K562 (cell line): Measurements from ENCODE around the gene LGALS3BP. TPM values are rescaled to one million over a fixed set of nuclear protein-coding genes. Genes with fewer than 3 reads are reported as not detected.

Experiments
- ATAC-seq: fragments of 200-7000 bp; cut with Tn5 transposase; 3 replicates; pipeline ENCODE4 v1.9.1; 2020; ENCODE audit warnings: moderate library complexity
- BruUV-seq: library from RNA; stranded (reverse); fragments of 400-500 nt; replicated peaks from 2 replicates; lab custom pipeline; 2021; lab: Mats Ljungman, UMichigan
- CTCF ChIA-PET: fragments of 300-600 bp; formaldehyde crosslinking; extraction: SDS; loops from one replicate; lab custom pipeline; 2021; ENCODE audit warnings: low intra/inter-chr PET ratio; lab: Yijun Ruan, JAX
- POLR2A ChIA-PET: fragments of 300-600, 350-650 bp; sonication (Branson Sonifier 250); formaldehyde crosslinking; extraction: SDS; loops from one replicate; lab custom pipeline; 2021; ENCODE audit warnings: antibody characterized with exemption, inconsistent platforms; lab: Yijun Ruan, JAX
- DNase-seq, 4 experiments: peaks; one replicate each; pipeline versions ENCODE4 v3.0.0 to v3.0.0-alpha.2; 2011 to 2018; ENCODE audit warnings: low spot score in 3 of 4, mixed read lengths in 3 of 4; ENCODE audit errors: extremely low read depth in 1 of 4
- FAIRE-seq: peaks from 2 replicates; lab custom pipeline; 2011; peaks lifted over from hg19 to GRCh38; lab: Jason Lieb, UNC
- H2AFZ ChIP-seq: 2 replicates; pipeline ENCODE4 v1.6.0; 2011; ENCODE audit warnings: low read depth, low read length, control low read depth, inconsistent platforms
- H3K27ac ChIP-seq: fragments of 200-600 bp; 3 replicates; pipeline ENCODE4 v1.8.0; 2011; ENCODE audit warnings: low read depth, mild to moderate bottlenecking, control low read depth, inconsistent platforms, low read length, moderate library complexity, mixed read lengths; ENCODE audit errors: extremely low read depth
- H3K27me3 ChIP-seq, 2 experiments: fragments of 300-600 bp in 1 of 2; 2 replicates in 1 of 2; 3 replicates in 1 of 2; pipeline versions ENCODE4 v1.6.0 to v1.8.0; 2011; ENCODE audit warnings: inconsistent platforms in 2 of 2, low read length in 2 of 2, mild to moderate bottlenecking in 1 of 2, mixed read lengths in 1 of 2, moderate library complexity in 1 of 2; ENCODE audit not compliant: control insufficient read depth in 2 of 2, insufficient read depth in 2 of 2
- H3K36me3 ChIP-seq: fragments of 300-600 bp; 3 replicates; pipeline ENCODE4 v1.8.0; 2011; ENCODE audit warnings: mild to moderate bottlenecking, low read length, inconsistent platforms; ENCODE audit not compliant: control insufficient read depth, insufficient read depth
- H3K4me1 ChIP-seq, 2 experiments: fragments of 200-600 bp in 1 of 2; replicated peaks in 1 of 2; 2 replicates in 1 of 2; 3 replicates in 1 of 2; pipeline versions ENCODE4 v1.5.1 to v1.8.0; 2011; ENCODE audit warnings: inconsistent platforms in 2 of 2, low read length in 2 of 2, mild to moderate bottlenecking in 1 of 2, mixed read lengths in 1 of 2, moderate library complexity in 1 of 2; ENCODE audit not compliant: control insufficient read depth in 2 of 2, insufficient read depth in 2 of 2
- H3K4me2 ChIP-seq: 2 replicates; pipeline ENCODE4 v1.6.1; 2011; ENCODE audit warnings: low read length, control low read depth, inconsistent platforms, mixed read lengths; ENCODE audit not compliant: insufficient read depth
- H3K4me3 ChIP-seq: fragments of 200-600 bp; sonication (generic), shearing (Covaris generic); 2 replicates; pipeline ENCODE4 v1.5.1; 2016; ENCODE audit warnings: control low read depth, inconsistent platforms
- H3K79me2 ChIP-seq: fragments of 200-600 bp; 3 replicates; pipeline ENCODE4 v1.8.0; 2011; ENCODE audit warnings: low read length, inconsistent platforms; ENCODE audit not compliant: control insufficient read depth, insufficient read depth
- H3K9ac ChIP-seq, 2 experiments: 2 replicates each; pipeline versions ENCODE4 v1.6.0 to v1.6.1; 2011; ENCODE audit warnings: low read depth in 2 of 2, low read length in 2 of 2, control low read depth in 1 of 2, inconsistent platforms in 1 of 2, mild to moderate bottlenecking in 1 of 2, mixed read lengths in 1 of 2; ENCODE audit not compliant: insufficient read depth in 1 of 2
- H3K9me1 ChIP-seq: one replicate; pipeline ENCODE4 v1.6.0; 2011; ENCODE audit warnings: inconsistent platforms, mild to moderate bottlenecking, low read length, moderate library complexity; ENCODE audit not compliant: control insufficient read depth, insufficient read depth
- H3K9me3 ChIP-seq: replicated peaks from 2 replicates; pipeline ENCODE4 v1.5.1; 2011; ENCODE audit warnings: low read depth, low read length, inconsistent platforms; ENCODE audit not compliant: control insufficient read depth, insufficient read depth
- H4K20me1 ChIP-seq: replicated peaks from 2 replicates; pipeline ENCODE4 v1.6.1; 2011; ENCODE audit warnings: low read length, inconsistent platforms, mixed read lengths; ENCODE audit not compliant: control insufficient read depth, insufficient read depth
- CTBP1 ChIP-seq: fragments of 450-650 bp; IDR thresholded peaks from 2 replicates; pipeline ENCODE4 v1.6.1; 2016; ENCODE audit warnings: borderline replicate concordance
- ETV1 ChIP-seq: fragments of 450-650 bp; conservative IDR thresholded peaks from 2 replicates; pipeline ENCODE4 v1.6.1; 2016; ENCODE audit warnings: missing genetic modification characterization, control low read depth, low read depth, missing compliant biosample characterization
- FIP1L1 ChIP-seq: fragments of 200-400 bp; formaldehyde crosslinking; IDR thresholded peaks from 2 replicates; pipeline ENCODE4 v1.6.1; 2018; ENCODE audit warnings: mild to moderate bottlenecking, low read depth, low read length; ENCODE audit not compliant: poor library complexity, severe bottlenecking
- GABPB1 ChIP-seq: sonication (generic); formaldehyde crosslinking; IDR thresholded peaks from 2 replicates; pipeline ENCODE4 v1.8.0; 2022; ENCODE audit warnings: mild to moderate bottlenecking, missing genetic modification reagents
- HDAC1 ChIP-seq, 2 experiments: fragments of 450-650 bp; IDR thresholded peaks; 2 replicates each; pipeline ENCODE4 v1.6.1; 2016 to 2017; ENCODE audit warnings: inconsistent platforms in 1 of 2, mild to moderate bottlenecking in 1 of 2, moderate library complexity in 1 of 2
- KDM1A ChIP-seq, 2 experiments: fragments of 450-650 bp; IDR thresholded peaks; 2 replicates each; pipeline ENCODE4 v1.6.1; 2016; ENCODE audit warnings: mild to moderate bottlenecking in 2 of 2
- MECOM ChIP-seq: fragments of 250-450 bp; sonication (Bioruptor Pico); IDR thresholded peaks from 2 replicates; pipeline ENCODE4 v1.8.0; 2022; ENCODE audit warnings: inconsistent platforms
- MEIS2 ChIP-seq: fragments of 450-650 bp; IDR thresholded peaks from 2 replicates; pipeline ENCODE4 v1.6.1; 2014; ENCODE audit warnings: mild to moderate bottlenecking; ENCODE audit not compliant: partially characterized antibody
- SMAD2 ChIP-seq: fragments of 150-350 bp; IDR thresholded peaks from 2 replicates; pipeline ENCODE4 v1.6.1; 2014; ENCODE audit warnings: low read depth, mild to moderate bottlenecking, low read length
- SMAD4 ChIP-seq: fragments of 250-450 bp; sonication (Bioruptor Pico); conservative IDR thresholded peaks from 2 replicates; pipeline ENCODE4 v1.8.0; 2021; ENCODE audit warnings: inconsistent platforms, mild to moderate bottlenecking, moderate library complexity
- SOX6 ChIP-seq: fragments of 450-650 bp; IDR thresholded peaks from 2 replicates; pipeline ENCODE4 v1.6.1; 2014; ENCODE audit warnings: mild to moderate bottlenecking
- TAF1 ChIP-seq: IDR thresholded peaks from 2 replicates; pipeline ENCODE4 v1.6.1; 2011; ENCODE audit warnings: mild to moderate bottlenecking, low read length, moderate library complexity; ENCODE audit not compliant: insufficient read depth, control insufficient read depth, severe bottlenecking; ENCODE audit errors: extremely low read depth
- TEAD4 ChIP-seq, 2 experiments: sonication (generic) in 1 of 2; formaldehyde crosslinking in 1 of 2; IDR thresholded peaks; 2 replicates each; pipeline versions ENCODE4 v1.6.1 to v1.8.0; 2012 to 2022; ENCODE audit warnings: borderline replicate concordance in 1 of 2, inconsistent platforms in 1 of 2, low read length in 1 of 2, mild to moderate bottlenecking in 1 of 2, missing genetic modification reagents in 1 of 2
- U2AF1 ChIP-seq: fragments of 200-400 bp; formaldehyde crosslinking; optimal IDR thresholded peaks from 2 replicates; pipeline ENCODE3; 2017; ENCODE audit warnings: mild to moderate bottlenecking, low read depth, low read length, moderate library complexity
- XRCC4 ChIP-seq: IDR thresholded peaks from one replicate; pipeline ENCODE4 v1.6.1; 2011; ENCODE audit not compliant: insufficient read depth, insufficient read length; ENCODE audit errors: extremely low read depth
- WGBS: fragments of 100-300 bp; shearing (Covaris generic); methylation state at CpG from one replicate; pipeline ENCODE4 v1.1.6; 2016; ENCODE audit warnings: low coverage, mixed read lengths; ENCODE audit not compliant: insufficient coverage; ENCODE audit errors: missing lambda C conversion rate; 5-methylcytosine and 5-hydroxymethylcytosine counted together
- in situ Hi-C: fragments of 300-500 bp; cut with MboI; formaldehyde crosslinking; loops from 4 replicates; pipeline ENCODE4 v1.15.0; 2018; ENCODE audit warnings: inconsistent platforms, mixed read lengths
- intact Hi-C: fragments of 100-400 bp; cut with micrococcal nuclease; formaldehyde crosslinking; loops from 2 replicates; pipeline ENCODE4 v1.14.2; 2022
- polyA plus RNA-seq, 8 experiments: library from polyadenylated mRNA; depleted of rRNA in 4 of 8; stranded (reverse) in 5 of 8; unstranded in 3 of 8; fragments of >200 nt; fragmentation: Nextera tagmentation in 2 of 8; fragmentation: Illumina TruSeq in 1 of 8; extraction: Ambion mirVana in 2 of 8; extraction: Trizol in 1 of 8; gene quantifications; 2 replicates each; pipeline versions ENCODE4 v1.2.1 to v1.2.3, GENCODE V29; 2011 to 2014; ENCODE audit warnings: inconsistent platforms in 1 of 8, missing spikeins in 1 of 8
- total RNA-seq, 7 experiments: library from RNA; depleted of rRNA in 6 of 7; stranded (reverse); fragments of >200 nt in 6 of 7; fragmentation: Illumina TruSeq in 2 of 7; extraction: Trizol in 2 of 7; gene quantifications; 2 replicates each; pipeline versions ENCODE4 v1.2.1 to v1.2.3, GENCODE V29; 2011 to 2021; ENCODE audit warnings: low replicate concordance in 1 of 7
- TF ChIP-seq, protein P1 (sequence below): fragments of 450-650 bp; IDR thresholded peaks from 2 replicates; pipeline ENCODE4 v1.6.1; 2018; ENCODE audit not compliant: partially characterized antibody
- TF ChIP-seq, protein P2 (sequence below): fragments of 250-450 bp; sonication (Bioruptor Pico); IDR thresholded peaks from 2 replicates; pipeline ENCODE4 v1.5.0; 2021

LGALS3BP gene
- total and polyA plus RNA-seq, 9 of the 15 experiments (the other 6 are each of a cell fraction or from before 2014, with no cell fraction given), result 0.39 to 5.3 (median 3.2) TPM

DNA sequence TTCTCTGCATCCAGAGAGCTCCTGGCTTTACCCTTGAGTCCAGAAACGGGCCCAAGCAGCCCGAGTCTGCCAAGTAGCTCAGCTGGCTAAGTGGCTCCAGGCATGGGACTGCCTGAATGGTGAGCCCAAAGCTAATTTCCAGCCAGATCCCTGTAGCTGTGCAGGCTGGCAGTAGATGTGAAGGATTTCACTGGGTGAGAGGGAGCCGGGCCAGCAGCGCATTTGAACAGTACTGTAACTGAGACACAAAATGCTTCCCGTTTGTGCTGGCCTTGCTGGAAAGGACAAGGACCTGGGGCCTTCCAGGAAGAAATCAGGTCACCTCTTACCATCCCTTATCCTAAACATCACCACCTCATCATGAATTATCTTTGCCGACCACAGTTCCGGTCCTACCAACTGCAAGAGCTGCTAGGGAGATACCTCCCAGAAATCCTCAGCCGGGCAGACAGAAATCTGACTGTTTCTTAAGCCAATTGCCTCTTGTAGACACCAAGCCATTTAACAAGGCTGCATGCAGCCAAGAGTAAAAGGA lies 58.2 kb downstream of the LGALS3BP start:
- H3K79me2 ChIP-seq, result no peaks in the 10 kb centered on the region
- FAIRE-seq, result no peak
- CTCF ChIA-PET, result no interaction called here
- TF ChIP-seq, protein P1, sequence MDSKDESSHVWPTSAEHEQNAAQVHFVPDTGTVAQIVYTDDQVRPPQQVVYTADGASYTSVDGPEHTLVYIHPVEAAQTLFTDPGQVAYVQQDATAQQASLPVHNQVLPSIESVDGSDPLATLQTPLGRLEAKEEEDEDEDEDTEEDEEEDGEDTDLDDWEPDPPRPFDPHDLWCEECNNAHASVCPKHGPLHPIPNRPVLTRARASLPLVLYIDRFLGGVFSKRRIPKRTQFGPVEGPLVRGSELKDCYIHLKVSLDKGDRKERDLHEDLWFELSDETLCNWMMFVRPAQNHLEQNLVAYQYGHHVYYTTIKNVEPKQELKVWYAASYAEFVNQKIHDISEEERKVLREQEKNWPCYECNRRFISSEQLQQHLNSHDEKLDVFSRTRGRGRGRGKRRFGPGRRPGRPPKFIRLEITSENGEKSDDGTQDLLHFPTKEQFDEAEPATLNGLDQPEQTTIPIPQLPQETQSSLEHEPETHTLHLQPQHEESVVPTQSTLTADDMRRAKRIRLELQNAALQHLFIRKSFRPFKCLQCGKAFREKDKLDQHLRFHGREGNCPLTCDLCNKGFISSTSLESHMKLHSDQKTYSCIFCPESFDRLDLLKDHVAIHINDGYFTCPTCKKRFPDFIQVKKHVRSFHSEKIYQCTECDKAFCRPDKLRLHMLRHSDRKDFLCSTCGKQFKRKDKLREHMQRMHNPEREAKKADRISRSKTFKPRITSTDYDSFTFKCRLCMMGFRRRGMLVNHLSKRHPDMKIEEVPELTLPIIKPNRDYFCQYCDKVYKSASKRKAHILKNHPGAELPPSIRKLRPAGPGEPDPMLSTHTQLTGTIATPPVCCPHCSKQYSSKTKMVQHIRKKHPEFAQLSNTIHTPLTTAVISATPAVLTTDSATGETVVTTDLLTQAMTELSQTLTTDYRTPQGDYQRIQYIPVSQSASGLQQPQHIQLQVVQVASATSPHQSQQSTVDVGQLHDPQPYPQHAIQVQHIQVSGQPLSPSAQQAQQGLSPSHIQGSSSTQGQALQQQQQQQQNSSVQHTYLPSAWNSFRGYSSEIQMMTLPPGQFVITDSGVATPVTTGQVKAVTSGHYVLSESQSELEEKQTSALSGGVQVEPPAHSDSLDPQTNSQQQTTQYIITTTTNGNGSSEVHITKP, result peak; percentile 74
- TF ChIP-seq KDM1A (IDR thresholded peaks at IDR 0.05) (peak; percentile 84 to 89), SOX6 (peak; percentile 60; the same call in 1 of the 2 replicates), U2AF1 (no peak), MECOM (peak; percentile 96), TAF1 (no peak), ETV1 (tag) (peak; percentile 78), MEIS2 (peak; percentile 54), XRCC4 (no peak), FIP1L1 (no peak), TEAD4 (IDR thresholded peaks at IDR 0.05; ENCODE audit: low read length) (peak; percentile 87), TEAD4 (CRISPR knock-in tag; IDR thresholded peaks at IDR 0.05; ENCODE audit: borderline replicate concordance) (no peak), SMAD2 (no peak), CTBP1 (peak; percentile 94), GABPB1 (0 out of 2 replicates have a peak, but pooled peaks have one; percentile 19), SMAD4 (peak; percentile 94), HDAC1 (IDR thresholded peaks at IDR 0.05) (peak in 1 of 2 experiments; percentile 79; a peak in 2 of 4 replicates)
- TF ChIP-seq, protein P2, sequence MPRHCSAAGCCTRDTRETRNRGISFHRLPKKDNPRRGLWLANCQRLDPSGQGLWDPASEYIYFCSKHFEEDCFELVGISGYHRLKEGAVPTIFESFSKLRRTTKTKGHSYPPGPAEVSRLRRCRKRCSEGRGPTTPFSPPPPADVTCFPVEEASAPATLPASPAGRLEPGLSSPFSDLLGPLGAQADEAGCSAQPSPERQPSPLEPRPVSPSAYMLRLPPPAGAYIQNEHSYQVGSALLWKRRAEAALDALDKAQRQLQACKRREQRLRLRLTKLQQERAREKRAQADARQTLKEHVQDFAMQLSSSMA (CRISPR knock-in tag), result no peak

More for the DNA sequence above, 58.2 kb downstream of the LGALS3BP start:
- H3K27ac ChIP-seq, result no peak overlapping the region
- H2AFZ ChIP-seq, result no peak overlapping the region
- BruUV-seq, result no TSS peak
- ATAC-seq (no peak; the same call in 2 of the 3 replicates), DNase-seq (peak in 2 of 4 experiments; percentile 30 to 35)
- H3K9ac ChIP-seq, result 0 out of 4 replicates have a peak overlapping the region, but pooled peaks of 1 of the 2 experiments have one; percentile 26
- H3K36me3 ChIP-seq, result no peaks in the 10 kb centered on the region
- in situ Hi-C loops, result no loop called here
- 2% methylated on average over 8 of the region's 8 CpGs for WGBS
- no peak overlapping the region for H3K4me3 ChIP-seq
- H3K4me1 ChIP-seq, result peaks cover 0 to 22% of the 10 kb centered on the region in 2 experiments; a peak in 2 of 5 replicates
- peaks cover 57 to 80% of the 10 kb centered on the region in 2 experiments for H3K27me3 ChIP-seq
- peaks cover 18% of the 10 kb centered on the region; the same call in 1 of the 2 replicates for H4K20me1 ChIP-seq
- no peak overlapping the region for H3K4me2 ChIP-seq
- POLR2A ChIA-PET, result interaction anchor here (0.7 to 1.0 kb wide), 2 partner anchors 58 kb away, joined by 3 to 6 read pairs; partner anchors contain the start of gene LGALS3BP
- H3K9me1 ChIP-seq, result no peaks in the 10 kb centered on the region
- H3K9me3 ChIP-seq, result no peaks in the 10 kb centered on the region
- intact Hi-C loops, result no loop called here
